T-helper 2 cell treated with Interferon-gamma antibody and Interleukin-4, amounts not matched to agents 5 μg/mL and 100 μg/mL, for 36 hours (primary cell): Measurements from ENCODE around the gene ZNF283.
"Not testable (repeated sequence)": the region's sequence is repeated elsewhere in the genome, so short reads cannot be mapped to it uniquely, and the experiment has no call there.

Experiments
- DNase-seq: peaks from one replicate; pipeline ENCODE4 v3.0.0; 2021; ENCODE audit warnings: low spot score
- H3K27ac Mint-ChIP-seq: one replicate; pipeline ENCODE4 v1.8.0; 2021; ENCODE audit warnings: mild to moderate bottlenecking, mixed read lengths
- H3K27me3 Mint-ChIP-seq: one replicate; pipeline ENCODE4 v1.8.0; 2021; ENCODE audit warnings: low read depth, mixed read lengths
- H3K36me3 Mint-ChIP-seq: one replicate; pipeline ENCODE4 v1.8.0; 2021; ENCODE audit warnings: low read depth, mixed read lengths
- H3K4me1 Mint-ChIP-seq: one replicate; pipeline ENCODE4 v1.8.0; 2021; ENCODE audit warnings: low read depth, mixed read lengths
- H3K4me3 Mint-ChIP-seq: one replicate; pipeline ENCODE4 v1.8.0; 2022; ENCODE audit warnings: mild to moderate bottlenecking, moderate library complexity, mixed read lengths
- H3K9me3 Mint-ChIP-seq: one replicate; pipeline ENCODE4 v1.8.0; 2021; ENCODE audit warnings: mixed read lengths

The ZNF283 gene

DNA sequence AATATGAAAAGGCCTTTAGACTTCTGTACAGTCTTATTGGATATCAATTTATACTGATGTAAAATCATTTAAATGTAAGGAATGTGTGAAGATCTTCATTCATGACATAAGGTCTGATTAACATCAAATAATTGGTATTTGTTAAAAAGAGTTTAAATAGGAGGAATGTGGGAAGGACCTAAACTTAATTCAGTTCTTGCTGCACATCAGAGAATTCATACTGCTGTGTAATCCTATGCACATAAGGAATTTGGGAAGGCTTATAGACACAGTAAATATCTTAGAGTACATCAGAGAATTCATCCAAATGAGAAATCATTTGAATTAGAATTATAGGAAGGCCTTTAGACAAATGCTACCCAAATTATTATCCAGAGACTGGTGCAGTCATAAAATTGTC is 21.7 kb downstream of the ZNF283 start:
- H3K27me3 Mint-ChIP-seq = no peaks in the 10 kb centered on the region
- DNase-seq = no peak
- H3K36me3 Mint-ChIP-seq = peaks cover 26% of the 10 kb centered on the region
- H3K9me3 Mint-ChIP-seq = peaks cover 79% of the 10 kb centered on the region
- H3K27ac Mint-ChIP-seq = no peak overlapping the region
- H3K4me1 Mint-ChIP-seq = no peaks in the 10 kb centered on the region
- H3K4me3 Mint-ChIP-seq = no peak overlapping the region

GRCh38 chr19:43858174-43858573 is 31.1 kb downstream of the ZNF283 start:
- Mint-ChIP-seq H3K9me3 (peaks cover 64% of the 10 kb centered on the region), H3K27me3 (no peaks in the 10 kb centered on the region), H3K27ac (no peak overlapping the region), H3K4me1 (no peaks in the 10 kb centered on the region), H3K36me3 (peaks cover 1% of the 10 kb centered on the region), H3K4me3 (no peak overlapping the region)
- DNase-seq = no peak

DNA sequence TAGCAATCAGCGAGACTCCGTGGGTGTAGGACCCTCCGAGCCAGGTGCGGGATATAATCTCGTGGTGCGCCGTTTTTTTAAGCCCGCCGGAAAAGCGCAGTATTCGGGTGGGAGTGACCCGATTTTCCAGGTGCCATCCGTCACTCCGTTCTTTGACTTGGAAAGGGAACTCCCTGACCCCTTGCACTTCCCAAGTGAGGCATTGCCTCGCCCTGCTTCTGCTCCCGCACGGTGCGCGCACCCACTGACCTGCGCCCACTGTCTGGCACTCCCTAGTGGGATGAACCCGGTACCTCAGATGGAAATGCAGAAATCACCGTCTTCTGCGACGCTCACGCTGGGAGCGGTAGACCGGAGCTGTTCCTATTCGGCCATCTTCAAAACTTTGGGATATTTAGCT is 39.8 kb downstream of the ZNF283 start:
- not testable (repeated sequence) for H3K4me1 Mint-ChIP-seq, H3K4me3 Mint-ChIP-seq, DNase-seq, H3K27ac Mint-ChIP-seq, H3K27me3 Mint-ChIP-seq, H3K36me3 Mint-ChIP-seq
- peaks cover 50% of the 10 kb centered on the region for H3K9me3 Mint-ChIP-seq

DNA sequence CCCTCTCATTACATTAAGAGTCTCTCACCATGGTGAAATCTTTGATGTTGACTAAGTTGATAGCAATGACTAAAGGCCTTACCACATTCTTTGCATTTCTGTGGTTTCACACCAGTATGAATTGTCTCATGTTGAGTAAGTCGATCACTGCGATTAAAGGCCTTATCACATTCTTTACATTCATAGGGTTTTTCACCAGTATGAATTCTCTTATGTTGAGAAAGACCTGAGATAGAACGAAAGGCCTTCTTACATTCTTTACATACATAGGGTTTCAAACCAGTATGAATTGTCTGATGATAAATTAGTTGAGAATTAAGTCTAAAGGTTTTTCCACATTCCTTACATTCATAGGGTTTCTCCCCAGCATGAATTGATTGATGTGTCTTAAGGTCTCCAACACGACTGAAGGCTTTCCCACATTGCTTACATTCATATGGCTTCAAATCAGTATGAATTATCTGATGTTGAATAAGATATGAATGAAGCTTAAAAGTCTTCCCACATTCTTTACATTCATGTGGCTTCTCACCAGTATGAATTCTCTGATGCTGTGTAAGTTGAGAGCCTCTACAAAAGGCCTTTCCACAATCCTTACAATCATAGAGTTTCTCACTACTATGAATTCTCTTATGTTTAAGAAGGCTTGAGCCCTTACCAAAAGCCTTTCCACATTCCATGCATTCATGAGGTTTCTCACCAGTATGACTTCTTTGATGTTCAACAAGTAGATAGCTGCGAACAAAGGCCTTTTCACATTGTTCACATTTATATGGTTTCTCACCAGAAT is 45.6 kb downstream of the ZNF283 start:
- Mint-ChIP-seq H3K4me1 (no peaks in the 10 kb centered on the region), H3K9me3 (peaks cover 74% of the 10 kb centered on the region), H3K27me3 (no peaks in the 10 kb centered on the region), H3K36me3 (no peaks in the 10 kb centered on the region), H3K27ac (no peak overlapping the region), H3K4me3 (no peak overlapping the region)
- no peak for DNase-seq

GRCh38 chr19:43880483-43880882 is 53.4 kb downstream of the ZNF283 start:
- H3K9me3 Mint-ChIP-seq = peaks cover 69% of the 10 kb centered on the region
- no peaks in the 10 kb centered on the region for H3K27me3 Mint-ChIP-seq
- no peak overlapping the region for H3K4me3 Mint-ChIP-seq
- H3K27ac Mint-ChIP-seq = no peak overlapping the region
- no peaks in the 10 kb centered on the region for H3K36me3 Mint-ChIP-seq
- no peaks in the 10 kb centered on the region for H3K4me1 Mint-ChIP-seq
- no peak for DNase-seq

- peaks cover 70% of the 10 kb centered on the region for H3K9me3 Mint-ChIP-seq
Measured at GRCh38 chr19:43883864-43884263, 56.7 kb downstream of the ZNF283 start, which contains the start of gene ZNF404. TSS of gene ZNF404 (minus strand) at chr19:43883964.

GRCh38 chr19:43895727-43896308 is 68.7 kb downstream of the ZNF283 start:
- peaks cover 62% of the 10 kb centered on the region for H3K9me3 Mint-ChIP-seq
- H3K27ac Mint-ChIP-seq = no peak overlapping the region
- H3K4me3 Mint-ChIP-seq = no peak overlapping the region
- DNase-seq = no peak
- H3K27me3 Mint-ChIP-seq = no peaks in the 10 kb centered on the region
- H3K4me1 Mint-ChIP-seq = no peaks in the 10 kb centered on the region
- H3K36me3 Mint-ChIP-seq = peaks cover 3% of the 10 kb centered on the region

More at GRCh38 chr19:43883864-43884263, 56.7 kb downstream of the ZNF283 start, which contains the start of gene ZNF404:
- no peak for DNase-seq
- Mint-ChIP-seq H3K27ac (no peak within 1 kb of the TSS), H3K4me3 (no peak within 1 kb of the TSS), H3K27me3 (no peaks in the 10 kb centered on the region), H3K4me1 (no peaks in the 10 kb centered on the region), H3K36me3 (no peaks in the 10 kb centered on the region)
